K562 (cell line): ENCODE data around the gene PYDC1. TPM values are rescaled to one million over a fixed set of nuclear protein-coding genes. Genes with fewer than 3 reads are reported as not detected.

Experiments
- ATAC-seq: fragments of 200-7000 bp; cut with Tn5 transposase; 3 replicates; pipeline ENCODE4 v1.9.1; 2020; ENCODE audit warnings: moderate library complexity
- BruUV-seq: library from RNA; stranded (reverse); fragments of 400-500 nt; replicated peaks from 2 replicates; lab custom pipeline; 2021; lab: Mats Ljungman, UMichigan
- CTCF ChIA-PET: fragments of 300-600 bp; formaldehyde crosslinking; extraction: SDS; loops from one replicate; lab custom pipeline; 2021; ENCODE audit warnings: low intra/inter-chr PET ratio; lab: Yijun Ruan, JAX
- POLR2A ChIA-PET: fragments of 300-600, 350-650 bp; sonication (Branson Sonifier 250); formaldehyde crosslinking; extraction: SDS; loops from one replicate; lab custom pipeline; 2021; ENCODE audit warnings: antibody characterized with exemption, inconsistent platforms; lab: Yijun Ruan, JAX
- DNase-seq, 4 experiments: peaks; one replicate each; pipeline versions ENCODE4 v3.0.0 to v3.0.0-alpha.2; 2011 to 2018; ENCODE audit warnings: low spot score in 3 of 4, mixed read lengths in 3 of 4; ENCODE audit errors: extremely low read depth in 1 of 4
- FAIRE-seq: peaks from 2 replicates; lab custom pipeline; 2011; peaks lifted over from hg19 to GRCh38; lab: Jason Lieb, UNC
- H2AFZ ChIP-seq: 2 replicates; pipeline ENCODE4 v1.6.0; 2011; ENCODE audit warnings: low read depth, low read length, control low read depth, inconsistent platforms
- H3K27ac ChIP-seq: fragments of 200-600 bp; 3 replicates; pipeline ENCODE4 v1.8.0; 2011; ENCODE audit warnings: low read depth, mild to moderate bottlenecking, control low read depth, inconsistent platforms, low read length, moderate library complexity, mixed read lengths; ENCODE audit errors: extremely low read depth
- H3K27me3 ChIP-seq, 2 experiments: fragments of 300-600 bp in 1 of 2; 2 replicates in 1 of 2; 3 replicates in 1 of 2; pipeline versions ENCODE4 v1.6.0 to v1.8.0; 2011; ENCODE audit warnings: inconsistent platforms in 2 of 2, low read length in 2 of 2, mild to moderate bottlenecking in 1 of 2, mixed read lengths in 1 of 2, moderate library complexity in 1 of 2; ENCODE audit not compliant: control insufficient read depth in 2 of 2, insufficient read depth in 2 of 2
- H3K36me3 ChIP-seq: fragments of 300-600 bp; 3 replicates; pipeline ENCODE4 v1.8.0; 2011; ENCODE audit warnings: mild to moderate bottlenecking, low read length, inconsistent platforms; ENCODE audit not compliant: control insufficient read depth, insufficient read depth
- H3K4me1 ChIP-seq, 2 experiments: fragments of 200-600 bp in 1 of 2; replicated peaks in 1 of 2; 2 replicates in 1 of 2; 3 replicates in 1 of 2; pipeline versions ENCODE4 v1.5.1 to v1.8.0; 2011; ENCODE audit warnings: inconsistent platforms in 2 of 2, low read length in 2 of 2, mild to moderate bottlenecking in 1 of 2, mixed read lengths in 1 of 2, moderate library complexity in 1 of 2; ENCODE audit not compliant: control insufficient read depth in 2 of 2, insufficient read depth in 2 of 2
- H3K4me2 ChIP-seq: 2 replicates; pipeline ENCODE4 v1.6.1; 2011; ENCODE audit warnings: low read length, control low read depth, inconsistent platforms, mixed read lengths; ENCODE audit not compliant: insufficient read depth
- H3K4me3 ChIP-seq: fragments of 200-600 bp; sonication (generic), shearing (Covaris generic); 2 replicates; pipeline ENCODE4 v1.5.1; 2016; ENCODE audit warnings: control low read depth, inconsistent platforms
- H3K79me2 ChIP-seq: fragments of 200-600 bp; 3 replicates; pipeline ENCODE4 v1.8.0; 2011; ENCODE audit warnings: low read length, inconsistent platforms; ENCODE audit not compliant: control insufficient read depth, insufficient read depth
- H3K9ac ChIP-seq, 2 experiments: 2 replicates each; pipeline versions ENCODE4 v1.6.0 to v1.6.1; 2011; ENCODE audit warnings: low read depth in 2 of 2, low read length in 2 of 2, control low read depth in 1 of 2, inconsistent platforms in 1 of 2, mild to moderate bottlenecking in 1 of 2, mixed read lengths in 1 of 2; ENCODE audit not compliant: insufficient read depth in 1 of 2
- H3K9me1 ChIP-seq: one replicate; pipeline ENCODE4 v1.6.0; 2011; ENCODE audit warnings: inconsistent platforms, mild to moderate bottlenecking, low read length, moderate library complexity; ENCODE audit not compliant: control insufficient read depth, insufficient read depth
- H3K9me3 ChIP-seq: replicated peaks from 2 replicates; pipeline ENCODE4 v1.5.1; 2011; ENCODE audit warnings: low read depth, low read length, inconsistent platforms; ENCODE audit not compliant: control insufficient read depth, insufficient read depth
- H4K20me1 ChIP-seq: replicated peaks from 2 replicates; pipeline ENCODE4 v1.6.1; 2011; ENCODE audit warnings: low read length, inconsistent platforms, mixed read lengths; ENCODE audit not compliant: control insufficient read depth, insufficient read depth
- RBM39 ChIP-seq: fragments of 200-400 bp; formaldehyde crosslinking; optimal IDR thresholded peaks from 2 replicates; pipeline ENCODE3; 2018; ENCODE audit warnings: low read depth, low read length
- WGBS: fragments of 100-300 bp; shearing (Covaris generic); methylation state at CpG from one replicate; pipeline ENCODE4 v1.1.6; 2016; ENCODE audit warnings: low coverage, mixed read lengths; ENCODE audit not compliant: insufficient coverage; ENCODE audit errors: missing lambda C conversion rate; 5-methylcytosine and 5-hydroxymethylcytosine counted together
- in situ Hi-C: fragments of 300-500 bp; cut with MboI; formaldehyde crosslinking; loops from 4 replicates; pipeline ENCODE4 v1.15.0; 2018; ENCODE audit warnings: inconsistent platforms, mixed read lengths
- intact Hi-C: fragments of 100-400 bp; cut with micrococcal nuclease; formaldehyde crosslinking; loops from 2 replicates; pipeline ENCODE4 v1.14.2; 2022
- polyA plus RNA-seq, 8 experiments: library from polyadenylated mRNA; depleted of rRNA in 4 of 8; stranded (reverse) in 5 of 8; unstranded in 3 of 8; fragments of >200 nt; fragmentation: Nextera tagmentation in 2 of 8; fragmentation: Illumina TruSeq in 1 of 8; extraction: Ambion mirVana in 2 of 8; extraction: Trizol in 1 of 8; gene quantifications; 2 replicates each; pipeline versions ENCODE4 v1.2.1 to v1.2.3, GENCODE V29; 2011 to 2014; ENCODE audit warnings: inconsistent platforms in 1 of 8, missing spikeins in 1 of 8
- total RNA-seq, 7 experiments: library from RNA; depleted of rRNA in 6 of 7; stranded (reverse); fragments of >200 nt in 6 of 7; fragmentation: Illumina TruSeq in 2 of 7; extraction: Trizol in 2 of 7; gene quantifications; 2 replicates each; pipeline versions ENCODE4 v1.2.1 to v1.2.3, GENCODE V29; 2011 to 2021; ENCODE audit warnings: low replicate concordance in 1 of 7
- TF ChIP-seq, protein P1 (sequence below): sonication (generic); formaldehyde crosslinking; IDR thresholded peaks from 2 replicates; pipeline ENCODE4 v1.8.0; 2022; ENCODE audit warnings: mild to moderate bottlenecking, missing genetic modification reagents, borderline replicate concordance
- TF ChIP-seq, protein P2 (sequence below), 2 experiments: fragments of 250-450 bp in 1 of 2; fragments of 450-650 bp in 1 of 2; sonication (Bioruptor Pico) in 1 of 2; IDR thresholded peaks; 2 replicates each; pipeline versions ENCODE4 v1.6.1 to v1.8.0; 2016 to 2021; ENCODE audit warnings: mild to moderate bottlenecking in 2 of 2, moderate library complexity in 2 of 2, missing compliant biosample characterization in 1 of 2, missing genetic modification characterization in 1 of 2

PYDC1 gene
- total and polyA plus RNA-seq, 9 of the 15 experiments (the other 6 are each of a cell fraction or from before 2014, with no cell fraction given) = not detected

DNA sequence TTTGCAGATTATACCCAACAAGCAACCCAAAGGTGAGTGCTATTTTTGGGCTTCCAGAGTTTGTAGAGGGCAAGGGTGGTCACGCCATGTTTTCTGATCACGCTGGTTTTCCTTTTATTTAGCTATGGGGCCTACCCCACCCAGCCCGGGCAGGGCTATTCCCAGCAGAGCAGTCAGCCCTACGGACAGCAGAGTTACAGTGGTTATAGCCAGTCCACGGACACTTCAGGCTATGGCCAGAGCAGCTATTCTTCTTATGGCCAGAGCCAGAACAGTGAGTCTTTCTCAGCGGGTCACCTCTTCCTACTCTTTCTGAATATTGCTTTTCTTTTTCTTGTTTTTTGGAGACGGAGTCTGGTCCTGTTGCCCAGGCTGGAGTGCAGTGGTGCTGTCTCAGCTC, 34.5 kb downstream of the PYDC1 start:
- CTCF ChIA-PET = no interaction called here

More for the DNA sequence above, 34.5 kb downstream of the PYDC1 start:
- no peak for FAIRE-seq
- Histone ChIP-seq H3K4me1 (peaks cover 18 to 22% of the 10 kb centered on the region in 2 experiments), H4K20me1 (peaks cover 49% of the 10 kb centered on the region), H3K4me3 (peak overlapping the region; percentile 81), H3K27ac (peak overlapping the region; percentile 33; the same call in 2 of the 3 replicates), H3K36me3 (peaks cover 63% of the 10 kb centered on the region), H3K79me2 (peaks cover 82% of the 10 kb centered on the region), H3K9me3 (no peaks in the 10 kb centered on the region), H2AFZ (no peak overlapping the region)
- in situ Hi-C loops = no loop called here
- no TSS peak for BruUV-seq
- WGBS = 11% methylated on average over 7 of the region's 7 CpGs
- POLR2A ChIA-PET = interaction anchor here (0.7 to 3.5 kb wide), 17 partner anchors 8 to 204 kb away, joined by 3 to 31 read pairs (median 4); partner anchors contain the start of genes KAT8, PYCARD, ZNF646 and ZNF668
- TF ChIP-seq, protein P1, sequence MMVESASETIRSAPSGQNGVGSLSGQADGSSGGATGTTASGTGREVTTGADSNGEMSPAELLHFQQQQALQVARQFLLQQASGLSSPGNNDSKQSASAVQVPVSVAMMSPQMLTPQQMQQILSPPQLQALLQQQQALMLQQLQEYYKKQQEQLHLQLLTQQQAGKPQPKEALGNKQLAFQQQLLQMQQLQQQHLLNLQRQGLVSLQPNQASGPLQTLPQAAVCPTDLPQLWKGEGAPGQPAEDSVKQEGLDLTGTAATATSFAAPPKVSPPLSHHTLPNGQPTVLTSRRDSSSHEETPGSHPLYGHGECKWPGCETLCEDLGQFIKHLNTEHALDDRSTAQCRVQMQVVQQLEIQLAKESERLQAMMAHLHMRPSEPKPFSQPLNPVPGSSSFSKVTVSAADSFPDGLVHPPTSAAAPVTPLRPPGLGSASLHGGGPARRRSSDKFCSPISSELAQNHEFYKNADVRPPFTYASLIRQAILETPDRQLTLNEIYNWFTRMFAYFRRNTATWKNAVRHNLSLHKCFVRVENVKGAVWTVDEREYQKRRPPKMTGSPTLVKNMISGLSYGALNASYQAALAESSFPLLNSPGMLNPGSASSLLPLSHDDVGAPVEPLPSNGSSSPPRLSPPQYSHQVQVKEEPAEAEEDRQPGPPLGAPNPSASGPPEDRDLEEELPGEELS (CRISPR knock-in tag) = no peak
- TF ChIP-seq, protein P2, sequence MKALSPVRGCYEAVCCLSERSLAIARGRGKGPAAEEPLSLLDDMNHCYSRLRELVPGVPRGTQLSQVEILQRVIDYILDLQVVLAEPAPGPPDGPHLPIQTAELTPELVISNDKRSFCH (CRISPR knock-in tag; IDR thresholded peaks at IDR 0.05) = no peak
- TF ChIP-seq, protein P2 (tag; IDR thresholded peaks at IDR 0.05) = 0 out of 2 replicates have a peak, but pooled peaks have one; percentile 25
- TF ChIP-seq RBM39 = no peak
- TF ChIP-seq, all 486 proteins: peak for 1
- Histone ChIP-seq H3K9ac (peak overlapping the region; percentile 98; a peak in 3 of 4 replicates), H3K9me1 (peaks cover 8% of the 10 kb centered on the region), H3K4me2 (peak overlapping the region; percentile 87), H3K27me3 (no peaks in the 10 kb centered on the region; a peak in 1 of 5 replicates)
- DNase-seq (peak in 1 of 4 experiments; percentile 13), ATAC-seq (no peak)
- intact Hi-C loops = loop anchor here (10.0 kb wide), 1 partner anchor 262 kb away; the partner anchor contains the start of gene ZNF843
